ENCODE measurements around the gene KIAA1958. TPM values are rescaled to one million over a fixed set of nuclear protein-coding genes. Genes with fewer than 3 reads are reported as not detected.

KIAA1958 gene
- total RNA-seq, 1 donor, result 2.5 TPM

- Histone ChIP-seq H3K9me3 (ENCODE audit: low read depth, low read length) (no peaks in the 10 kb centered on the region), H3K4me3 (ENCODE audit: insufficient read depth, low read length) (no peak overlapping the region), H2AFZ (ENCODE audit: low read length) (no peak overlapping the region), H3K4me2 (ENCODE audit: insufficient read depth, low read length) (no peak overlapping the region), H3K27me3 (ENCODE audit: insufficient read depth, low read length) (no peaks in the 10 kb centered on the region), H4K20me1 (ENCODE audit: insufficient read depth, low read length) (no peaks in the 10 kb centered on the region), H3K79me2 (ENCODE audit: insufficient read depth, low read length) (no peaks in the 10 kb centered on the region), H3K36me3 (ENCODE audit: insufficient read depth, low read length) (no peaks in the 10 kb centered on the region), H3K4me1 (ENCODE audit: insufficient read depth, low read length) (peaks cover 6% of the 10 kb centered on the region), H3K27ac (ENCODE audit: low read depth, low read length) (no peak overlapping the region)
- no peak for TF ChIP-seq CTCF (IDR thresholded peaks at IDR 0.05; ENCODE audit: extremely low read depth, low read depth, low read length)
- no peak for DNase-seq (ENCODE audit: insufficient read length, low spot score, missing footprints)
Observed at GRCh38 chr9:112570671-112571167, 84.1 kb downstream of the KIAA1958 start.

GRCh38 chr9:112571624-112572355 lies 85.2 kb downstream of the KIAA1958 start:
- H3K27ac ChIP-seq (ENCODE audit: low read depth, low read length), result no peak overlapping the region
- no peaks in the 10 kb centered on the region for H4K20me1 ChIP-seq (ENCODE audit: insufficient read depth, low read length)
- no peaks in the 10 kb centered on the region for H3K36me3 ChIP-seq (ENCODE audit: insufficient read depth, low read length)
- no peak overlapping the region for H3K4me2 ChIP-seq (ENCODE audit: insufficient read depth, low read length)
- no peaks in the 10 kb centered on the region for H3K9me3 ChIP-seq (ENCODE audit: low read depth, low read length)
- TF ChIP-seq CTCF (IDR thresholded peaks at IDR 0.05; ENCODE audit: extremely low read depth, low read depth, low read length), result no peak
- no peak overlapping the region for H2AFZ ChIP-seq (ENCODE audit: low read length)
- DNase-seq (ENCODE audit: insufficient read length, low spot score, missing footprints), result no peak
- H3K4me3 ChIP-seq (ENCODE audit: insufficient read depth, low read length), result no peak overlapping the region
- peaks cover 6% of the 10 kb centered on the region for H3K4me1 ChIP-seq (ENCODE audit: insufficient read depth, low read length)
- no peaks in the 10 kb centered on the region for H3K79me2 ChIP-seq (ENCODE audit: insufficient read depth, low read length)
- H3K27me3 ChIP-seq (ENCODE audit: insufficient read depth, low read length), result no peaks in the 10 kb centered on the region

GRCh38 chr9:112572416-112572815 lies 85.8 kb downstream of the KIAA1958 start:
- TF ChIP-seq CTCF (IDR thresholded peaks at IDR 0.05; ENCODE audit: extremely low read depth, low read depth, low read length), result no peak
- H3K9me3 ChIP-seq (ENCODE audit: low read depth, low read length), result no peaks in the 10 kb centered on the region
- H3K4me2 ChIP-seq (ENCODE audit: insufficient read depth, low read length), result no peak overlapping the region
- no peaks in the 10 kb centered on the region for H3K27me3 ChIP-seq (ENCODE audit: insufficient read depth, low read length)
- no peak for DNase-seq (ENCODE audit: insufficient read length, low spot score, missing footprints)
- H3K27ac ChIP-seq (ENCODE audit: low read depth, low read length), result no peak overlapping the region
- H2AFZ ChIP-seq (ENCODE audit: low read length), result no peak overlapping the region
- H3K79me2 ChIP-seq (ENCODE audit: insufficient read depth, low read length), result no peaks in the 10 kb centered on the region
- no peak overlapping the region for H3K4me3 ChIP-seq (ENCODE audit: insufficient read depth, low read length)
- H3K36me3 ChIP-seq (ENCODE audit: insufficient read depth, low read length), result no peaks in the 10 kb centered on the region
- no peaks in the 10 kb centered on the region for H4K20me1 ChIP-seq (ENCODE audit: insufficient read depth, low read length)
- peaks cover 6% of the 10 kb centered on the region for H3K4me1 ChIP-seq (ENCODE audit: insufficient read depth, low read length)

GRCh38 chr9:112574008-112574407 lies 87.4 kb downstream of the KIAA1958 start:
- H3K4me2 ChIP-seq (ENCODE audit: insufficient read depth, low read length), result no peak overlapping the region
- H3K4me3 ChIP-seq (ENCODE audit: insufficient read depth, low read length), result no peak overlapping the region
- H3K79me2 ChIP-seq (ENCODE audit: insufficient read depth, low read length), result no peaks in the 10 kb centered on the region
- H2AFZ ChIP-seq (ENCODE audit: low read length), result no peak overlapping the region
- H3K36me3 ChIP-seq (ENCODE audit: insufficient read depth, low read length), result no peaks in the 10 kb centered on the region
- peaks cover 6% of the 10 kb centered on the region for H3K4me1 ChIP-seq (ENCODE audit: insufficient read depth, low read length)
- H3K27me3 ChIP-seq (ENCODE audit: insufficient read depth, low read length), result no peaks in the 10 kb centered on the region
- no peaks in the 10 kb centered on the region for H4K20me1 ChIP-seq (ENCODE audit: insufficient read depth, low read length)
- H3K9me3 ChIP-seq (ENCODE audit: low read depth, low read length), result no peaks in the 10 kb centered on the region
- no peak for DNase-seq (ENCODE audit: insufficient read length, low spot score, missing footprints)
- TF ChIP-seq CTCF (IDR thresholded peaks at IDR 0.05; ENCODE audit: extremely low read depth, low read depth, low read length), result no peak
- no peak overlapping the region for H3K27ac ChIP-seq (ENCODE audit: low read depth, low read length)

All from osteoblast (primary cell).